SKM-1 treated with dmso at 0.1 percent for 144 hours (cell line): ENCODE data around the gene S100A11.

Experiments
- DNase-seq: peaks from one replicate; lab custom pipeline; 2025; ENCODE audit not compliant: unreplicated experiment; lab: John Stamatoyannopoulos, UW

Gene S100A11

GRCh38 chr1:152003846-152004442 lies 32.9 kb downstream of the S100A11 start:
- no peak for DNase-seq

GRCh38 chr1:152002960-152003359 lies 33.8 kb downstream of the S100A11 start:
- DNase-seq = no peak

- DNase-seq = peak; percentile 70
Observed at GRCh38 chr1:152001631-152002584, 34.9 kb downstream of the S100A11 start.

GRCh38 chr1:152000964-152001630 lies 35.7 kb downstream of the S100A11 start:
- DNase-seq = peak; percentile 46

GRCh38 chr1:151998611-151999362 lies 38.0 kb downstream of the S100A11 start:
- DNase-seq = no peak

GRCh38 chr1:151997284-151997570 lies 39.6 kb downstream of the S100A11 start:
- DNase-seq = no peak

- no peak for DNase-seq
Observed at GRCh38 chr1:151995774-151996173, 41.0 kb downstream of the S100A11 start.

- no peak for DNase-seq
Observed at GRCh38 chr1:151994956-151995355, 41.8 kb downstream of the S100A11 start.

- DNase-seq = peak; percentile 42
Observed at GRCh38 chr1:151993734-151994496, 42.9 kb downstream of the S100A11 start, which contains the start of gene S100A10. Gene S100A10, minus strand, starts transcription at chr1:151993859. Its CDS starts 7,629 bp downstream, at chr1:151986230.

GRCh38 chr1:151993084-151993733 lies 43.6 kb downstream of the S100A11 start:
- DNase-seq = no peak

- DNase-seq = peak; percentile 52
Observed at GRCh38 chr1:151992303-151993083, 44.3 kb downstream of the S100A11 start.

- DNase-seq = no peak
Observed at GRCh38 chr1:151991663-151992302, 45.0 kb downstream of the S100A11 start.

GRCh38 chr1:151990856-151991198 lies 46.0 kb downstream of the S100A11 start:
- DNase-seq = no peak

GRCh38 chr1:151990058-151990855 lies 46.5 kb downstream of the S100A11 start:
- no peak for DNase-seq

GRCh38 chr1:151989211-151989862 lies 47.5 kb downstream of the S100A11 start:
- peak; percentile 66 for DNase-seq

- no peak for DNase-seq
Observed at GRCh38 chr1:151988405-151988923, 48.3 kb downstream of the S100A11 start.
